SU-DHL-6 (cell line): ENCODE data around the gene IPO9.

Source experiments
- H2AFZ ChIP-seq: fragments of 200-600 bp; sonication (generic); 2 replicates; pipeline ENCODE4 v1.6.1; 2014; ENCODE audit warnings: low read depth, mild to moderate bottlenecking, moderate library complexity, mixed read lengths, antibody characterized with exemption, low read length; ENCODE audit not compliant: severe bottlenecking
- H3F3A ChIP-seq: fragments of 200-600 bp; shearing (Covaris generic); 2 replicates; pipeline ENCODE4 v1.6.0; 2016; ENCODE audit warnings: antibody characterized with exemption, mild to moderate bottlenecking; ENCODE audit not compliant: insufficient read depth
- H3K27ac ChIP-seq: fragments of 200-600 bp; sonication (generic); 2 replicates; pipeline ENCODE4 v1.5.1; 2016; ENCODE audit warnings: low read depth, mild to moderate bottlenecking, low read length, moderate library complexity, mixed read lengths
- H3K27me3 ChIP-seq: fragments of 200-600 bp; sonication (generic), shearing (Covaris generic); 2 replicates; pipeline ENCODE4 v1.6.0; 2014; ENCODE audit warnings: mild to moderate bottlenecking, low read length
- H3K36me3 ChIP-seq: fragments of 200-600 bp; sonication (generic); 2 replicates; pipeline ENCODE4 v1.6.1; 2014; ENCODE audit warnings: mild to moderate bottlenecking, low read length, mixed read lengths
- H3K4me2 ChIP-seq: fragments of 300-600, 200-600 bp; shearing (Covaris generic), sonication (generic); 2 replicates; pipeline ENCODE4 v1.6.0; 2014; ENCODE audit warnings: low read length, low read depth, mild to moderate bottlenecking; ENCODE audit not compliant: poor library complexity, severe bottlenecking
- H3K4me3 ChIP-seq: fragments of 200-600 bp; sonication (generic); 2 replicates; pipeline ENCODE4 v1.5.1; 2014; ENCODE audit warnings: antibody characterized with exemption, low read length, mild to moderate bottlenecking, mixed read lengths; ENCODE audit not compliant: insufficient read depth, poor library complexity, severe bottlenecking
- H3K79me2 ChIP-seq: fragments of 200-600 bp; sonication (generic); 2 replicates; pipeline ENCODE4 v1.6.1; 2014; ENCODE audit warnings: mild to moderate bottlenecking, low read length, moderate library complexity; ENCODE audit not compliant: insufficient read depth
- H3K9ac ChIP-seq: fragments of 200-600 bp; sonication (generic); 2 replicates; pipeline ENCODE4 v1.7.0; 2014; ENCODE audit warnings: mild to moderate bottlenecking, low read length
- H3K9me2 ChIP-seq: fragments of 200-600 bp; sonication (generic); replicated peaks from 2 replicates; pipeline ENCODE4 v1.6.1; 2014; ENCODE audit warnings: low read length; ENCODE audit not compliant: insufficient read depth
- H3K9me3 ChIP-seq: fragments of 200-600 bp; sonication (generic); 2 replicates; pipeline ENCODE4 v1.6.1; 2014; ENCODE audit warnings: low read length, mixed read lengths; ENCODE audit not compliant: insufficient read depth
- H4K20me1 ChIP-seq: fragments of 200-600 bp; sonication (generic); 2 replicates; pipeline ENCODE4 v1.6.1; 2014; ENCODE audit warnings: low read depth, mild to moderate bottlenecking, antibody characterized with exemption, low read length, moderate library complexity, mixed read lengths
- CTCF ChIP-seq: fragments of 200-600 bp; sonication (generic); IDR thresholded peaks from one replicate; pipeline ENCODE4 v1.5.1; 2017; ENCODE audit warnings: antibody characterized with exemption, mild to moderate bottlenecking, low read length, moderate library complexity; ENCODE audit not compliant: insufficient read depth, poor library complexity, severe bottlenecking
- EZH2phosphoT487 ChIP-seq: fragments of 200-600 bp; sonication (generic), shearing (Covaris generic); conservative IDR thresholded peaks from 2 replicates; pipeline ENCODE4 v1.6.1; 2018; ENCODE audit warnings: mild to moderate bottlenecking, antibody characterized with exemption, low read length, moderate library complexity, mixed read lengths

The IPO9 gene

GRCh38 chr1:201842472-201843027 is 13.6 kb downstream of the IPO9 start:
- no peaks in the 10 kb centered on the region for H3K27me3 ChIP-seq
- H4K20me1 ChIP-seq: peaks cover 54% of the 10 kb centered on the region
- H3K27ac ChIP-seq: no peak overlapping the region
- H3K9ac ChIP-seq: no peak overlapping the region
- H3K79me2 ChIP-seq: peaks cover 100% of the 10 kb centered on the region
- no peak overlapping the region for H2AFZ ChIP-seq
- TF ChIP-seq EZH2phosphoT487 (no peak), CTCF (no peak)
- no peaks in the 10 kb centered on the region for H3K9me2 ChIP-seq
- H3K36me3 ChIP-seq: peaks cover 9% of the 10 kb centered on the region; the same call in 1 of the 2 replicates
- no peak overlapping the region for H3K4me2 ChIP-seq
- H3K4me3 ChIP-seq: no peak overlapping the region
- H3F3A ChIP-seq: no peaks in the 10 kb centered on the region; the same call in 1 of the 2 replicates
- H3K9me3 ChIP-seq: no peaks in the 10 kb centered on the region

- Histone ChIP-seq H3K9ac (no peak overlapping the region), H4K20me1 (peaks cover 46% of the 10 kb centered on the region), H3K27me3 (no peaks in the 10 kb centered on the region), H3F3A (no peaks in the 10 kb centered on the region; the same call in 1 of the 2 replicates), H3K36me3 (peaks cover 38% of the 10 kb centered on the region), H3K4me3 (no peak overlapping the region), H3K9me2 (no peaks in the 10 kb centered on the region), H3K4me2 (no peak overlapping the region), H3K9me3 (no peaks in the 10 kb centered on the region), H2AFZ (no peak overlapping the region), H3K79me2 (peaks cover 83% of the 10 kb centered on the region), H3K27ac (no peak overlapping the region)
- TF ChIP-seq EZH2phosphoT487: no peak
- TF ChIP-seq CTCF: no peak
Measured at GRCh38 chr1:201845331-201846083, 16.6 kb downstream of the IPO9 start.

- TF ChIP-seq CTCF (no peak), EZH2phosphoT487 (no peak)
- Histone ChIP-seq H3K9me3 (no peaks in the 10 kb centered on the region), H3K9ac (no peak overlapping the region), H3K27me3 (no peaks in the 10 kb centered on the region), H3F3A (no peaks in the 10 kb centered on the region; the same call in 1 of the 2 replicates), H3K27ac (no peak overlapping the region), H3K4me2 (no peak overlapping the region), H3K9me2 (no peaks in the 10 kb centered on the region), H4K20me1 (peaks cover 30% of the 10 kb centered on the region), H3K4me3 (no peak overlapping the region), H2AFZ (no peak overlapping the region), H3K79me2 (peaks cover 66% of the 10 kb centered on the region), H3K36me3 (peaks cover 44% of the 10 kb centered on the region)
Measured at GRCh38 chr1:201847150-201847549, 18.2 kb downstream of the IPO9 start.
